SK-N-SH (cell line): ENCODE results near the gene DIS3. TPM values are rescaled to one million over a fixed set of nuclear protein-coding genes. Genes with fewer than 3 reads are reported as not detected.

ENCODE experiments used
- CTCF ChIA-PET: fragments of 300-600, 350-600 bp; formaldehyde crosslinking; extraction: SDS; loops from one replicate; lab custom pipeline; 2021; lab: Yijun Ruan, JAX
- POLR2A ChIA-PET: fragments of 350-600 bp; sonication (Branson Sonifier 250); formaldehyde crosslinking; extraction: SDS; loops from one replicate; lab custom pipeline; 2020; ENCODE audit warnings: antibody characterized with exemption, inconsistent platforms; lab: Yijun Ruan, JAX
- DNase-seq: peaks from one replicate; pipeline ENCODE4 v3.0.0; 2012
- H2AFZ ChIP-seq: fragments of 200-600 bp; sonication (generic); 2 replicates; pipeline ENCODE4 v1.8.1; 2016; ENCODE audit warnings: antibody characterized with exemption, mild to moderate bottlenecking, low read depth
- H3F3A ChIP-seq: fragments of 200-600 bp; sonication (generic); replicated peaks from 2 replicates; pipeline ENCODE3; 2016; ENCODE audit warnings: antibody characterized with exemption, mild to moderate bottlenecking; ENCODE audit not compliant: insufficient read depth
- H3K27ac ChIP-seq, 2 experiments: fragments of 200-500 bp in 1 of 2; fragments of 200-600 bp in 1 of 2; sonication (Bioruptor generic) in 1 of 2; sonication (generic), shearing (Covaris generic) in 1 of 2; 2 replicates each; pipeline versions ENCODE4 v1.5.1 to v1.6.1; 2014 to 2016; ENCODE audit warnings: low read depth in 2 of 2, inconsistent platforms in 1 of 2, low read length in 1 of 2, mild to moderate bottlenecking in 1 of 2, mixed read lengths in 1 of 2
- H3K27me3 ChIP-seq: fragments of 200-600 bp; sonication (generic), shearing (Covaris generic); 2 replicates; pipeline ENCODE4 v1.6.1; 2016; ENCODE audit warnings: mixed run types; ENCODE audit not compliant: insufficient read depth
- H3K36me3 ChIP-seq, 2 experiments: fragments of 200-500 bp in 1 of 2; fragments of 200-600 bp in 1 of 2; sonication (Bioruptor generic) in 1 of 2; sonication (generic) in 1 of 2; replicated peaks in 1 of 2; 2 replicates each; pipeline versions ENCODE3 to v1.5.1; 2014 to 2016; ENCODE audit warnings: low read length in 1 of 2, mild to moderate bottlenecking in 1 of 2; ENCODE audit not compliant: insufficient read depth in 2 of 2, control insufficient read depth in 1 of 2
- H3K4me1 ChIP-seq, 2 experiments: fragments of 200-500 bp in 1 of 2; fragments of 200-600 bp in 1 of 2; sonication (Bioruptor generic) in 1 of 2; sonication (generic), shearing (Covaris generic) in 1 of 2; 2 replicates each; pipeline versions ENCODE4 v1.5.1 to v1.6.1; 2014 to 2016; ENCODE audit warnings: low read depth in 1 of 2, low read length in 1 of 2, mixed run types in 1 of 2; ENCODE audit not compliant: insufficient read depth in 2 of 2, control insufficient read depth in 1 of 2
- H3K4me2 ChIP-seq: fragments of 200-600 bp; sonication (generic), shearing (Covaris generic); 2 replicates; pipeline ENCODE4 v1.6.1; 2017; ENCODE audit warnings: mixed run types
- H3K4me3 ChIP-seq, 2 experiments: fragments of 200-500 bp in 1 of 2; fragments of 200-600 bp in 1 of 2; sonication (Bioruptor generic) in 1 of 2; sonication (generic), shearing (Covaris generic) in 1 of 2; 2 replicates each; pipeline versions ENCODE4 v1.5.1 to v1.8.1; 2014 to 2016; ENCODE audit warnings: low read depth in 2 of 2, inconsistent platforms in 1 of 2, low read length in 1 of 2, mild to moderate bottlenecking in 1 of 2, mixed read lengths in 1 of 2, moderate library complexity in 1 of 2
- H3K79me2 ChIP-seq: fragments of 200-600 bp; sonication (generic); 2 replicates; pipeline ENCODE4 v1.8.1; 2017; ENCODE audit warnings: mild to moderate bottlenecking; ENCODE audit not compliant: insufficient read depth
- H3K9ac ChIP-seq: fragments of 200-600 bp; sonication (generic); 2 replicates; pipeline ENCODE4 v1.6.1; 2017; ENCODE audit warnings: mixed run types
- H3K9me2 ChIP-seq: fragments of 200-600 bp; sonication (generic); 2 replicates; pipeline ENCODE4 v1.6.1; 2017; ENCODE audit warnings: mixed run types
- H3K9me3 ChIP-seq: fragments of 200-600 bp; sonication (generic); 2 replicates; pipeline ENCODE4 v1.6.1; 2017; ENCODE audit warnings: mixed run types, mild to moderate bottlenecking, moderate library complexity
- H4K20me1 ChIP-seq: fragments of 200-600 bp; sonication (generic); 2 replicates; pipeline ENCODE4 v1.6.1; 2017; ENCODE audit warnings: mild to moderate bottlenecking, mixed run types; ENCODE audit not compliant: insufficient read depth
- ELF1 ChIP-seq: IDR thresholded peaks from 2 replicates; pipeline ENCODE4 v1.4.0; 2012
- FOSL2 ChIP-seq: IDR thresholded peaks from 2 replicates; pipeline ENCODE4 v1.4.0; 2012; ENCODE audit warnings: low read depth, mild to moderate bottlenecking, moderate library complexity, borderline replicate concordance
- GATA2 ChIP-seq: sonication (generic); formaldehyde crosslinking; IDR thresholded peaks from 2 replicates; pipeline ENCODE4 v1.5.0; 2020; ENCODE audit warnings: mild to moderate bottlenecking, missing genetic modification reagents
- NRF1 ChIP-seq: IDR thresholded peaks from 2 replicates; pipeline ENCODE4 v1.6.1; 2012; ENCODE audit warnings: low read depth, mild to moderate bottlenecking, low read length
- RCOR1 ChIP-seq: fragments of 150-350 bp; IDR thresholded peaks from 2 replicates; pipeline ENCODE4 v1.6.1; 2017; ENCODE audit warnings: antibody characterized with exemption, low read length
- RXRA ChIP-seq: IDR thresholded peaks from 2 replicates; pipeline ENCODE4 v1.4.0; 2012; ENCODE audit warnings: low read depth, mild to moderate bottlenecking, borderline replicate concordance
- USF2 ChIP-seq: fragments of 150-350 bp; IDR thresholded peaks from 2 replicates; pipeline ENCODE4 v1.6.1; 2017; ENCODE audit warnings: antibody characterized with exemption, low read length, low read depth, borderline replicate concordance
- WGBS: methylation state at CpG from one replicate; pipeline ENCODE4 v1.1.6; 2017; ENCODE audit warnings: low lambda C conversion rate; 5-methylcytosine and 5-hydroxymethylcytosine counted together
- polyA plus RNA-seq, 3 experiments: library from polyadenylated mRNA; depleted of rRNA; stranded (reverse); fragments of >200 nt; gene quantifications; 2 replicates each; pipeline ENCODE4 v1.2.3, GENCODE V29; 2012
- small RNA-seq, 7 experiments: library from RNA; depleted of rRNA; stranded (forward); fragments of <200 nt; gene quantifications; one replicate each; pipeline ENCODE3, GENCODE V24; 2012
- TF ChIP-seq, protein P1 (sequence below): fragments of 150-350 bp; IDR thresholded peaks from 2 replicates; pipeline ENCODE4 v1.6.1; 2016; ENCODE audit warnings: mild to moderate bottlenecking, low read depth, low read length

The DIS3 gene
- polyA plus RNA-seq, 1 of the 3 experiments (the other 2 are of a cell fraction): 15.7 TPM

DNA sequence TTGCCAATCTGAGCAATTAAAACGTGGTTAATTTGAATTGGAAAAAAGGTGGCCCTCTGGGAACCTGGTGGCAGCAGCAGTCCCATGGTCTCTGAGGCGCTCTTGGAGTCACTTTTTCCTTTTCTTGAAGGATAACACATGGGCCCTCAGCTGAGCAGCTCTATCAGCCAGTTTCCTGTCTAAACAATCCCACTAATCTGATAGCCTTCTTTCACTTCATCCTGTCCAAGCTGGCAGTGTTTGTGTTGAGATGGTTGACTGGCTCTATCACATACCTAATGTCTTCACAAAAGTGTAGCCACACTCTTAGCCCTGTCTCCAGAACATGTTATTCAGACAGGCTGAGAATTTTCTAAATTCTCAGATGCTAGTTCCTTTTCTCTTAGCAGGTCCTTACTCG is 64.9 kb downstream of the DIS3 start:
- ChIA-PET CTCF (no interaction called here), POLR2A (no interaction called here)
- Histone ChIP-seq H3K4me2 (no peak overlapping the region), H3K9me2 (no peaks in the 10 kb centered on the region), H4K20me1 (no peaks in the 10 kb centered on the region), H3K4me3 (no peak overlapping the region), H3K9me3 (no peaks in the 10 kb centered on the region), H3K36me3 (peaks cover 38 to 65% of the 10 kb centered on the region in 2 experiments), H3K9ac (no peak overlapping the region), H3K27me3 (no peaks in the 10 kb centered on the region), H2AFZ (no peak overlapping the region), H3K79me2 (peaks cover 99% of the 10 kb centered on the region), H3K4me1 (no peaks in the 10 kb centered on the region; a peak in 1 of 4 replicates), H3F3A (no peaks in the 10 kb centered on the region), H3K27ac (no peak overlapping the region)
- no peak for DNase-seq
- 64% methylated on average over 3 of the region's 3 CpGs for WGBS
- TF ChIP-seq FOSL2 (no peak), USF2 (no peak), ELF1 (no peak), RXRA (no peak), GATA2 (no peak), NRF1 (no peak), RCOR1 (no peak)
- TF ChIP-seq, protein P1, sequence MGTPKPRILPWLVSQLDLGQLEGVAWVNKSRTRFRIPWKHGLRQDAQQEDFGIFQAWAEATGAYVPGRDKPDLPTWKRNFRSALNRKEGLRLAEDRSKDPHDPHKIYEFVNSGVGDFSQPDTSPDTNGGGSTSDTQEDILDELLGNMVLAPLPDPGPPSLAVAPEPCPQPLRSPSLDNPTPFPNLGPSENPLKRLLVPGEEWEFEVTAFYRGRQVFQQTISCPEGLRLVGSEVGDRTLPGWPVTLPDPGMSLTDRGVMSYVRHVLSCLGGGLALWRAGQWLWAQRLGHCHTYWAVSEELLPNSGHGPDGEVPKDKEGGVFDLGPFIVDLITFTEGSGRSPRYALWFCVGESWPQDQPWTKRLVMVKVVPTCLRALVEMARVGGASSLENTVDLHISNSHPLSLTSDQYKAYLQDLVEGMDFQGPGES: no peak

Small RNA genes within 50 kb of the gene (small RNA-seq; reads per million reads assigned to genes)
- gene RNU6-80P: 0 to 1.1 (median 0.06) reads per million in 7 experiments

Other genes starting within 250 kb of the DIS3 start
- gene MZT1, start 54.3 kb downstream of the DIS3 start, polyA plus RNA-seq (2012; rRNA removed): 8.2 and 9.7 TPM in 2 replicates
- 1.4 and 2.0 TPM in 2 replicates for gene BORA, start 54.0 kb downstream of the DIS3 start, polyA plus RNA-seq (2012; rRNA removed)
- gene PIBF1, start 233 bp upstream of the DIS3 start, polyA plus RNA-seq (2012; rRNA removed): 3.6 and 3.9 TPM in 2 replicates